ENCODE measurements around the gene USP32. TPM values are rescaled to one million over a fixed set of nuclear protein-coding genes. Genes with fewer than 3 reads are reported as not detected.

The USP32 gene
- total and polyA plus RNA-seq, 2 of the 8 experiments (the other 6 are each of a cell fraction or from before 2014, with no cell fraction given), result 29.6 to 112 TPM

GRCh38 chr17:60386147-60387058, 5.5 kb downstream of the USP32 start (continued):
- TF ChIP-seq CHD7 (IDR thresholded peaks at IDR 0.05; ENCODE audit: insufficient replicate concordance, low read length) (no peak), CBX5 (IDR thresholded peaks at IDR 0.05; ENCODE audit: low read depth, low read length) (no peak), CHD2 (IDR thresholded peaks at IDR 0.05; ENCODE audit: low read length) (no peak), TAF1 (IDR thresholded peaks at IDR 0.05; ENCODE audit: low read depth, low read length) (no peak), ZNF274 (IDR thresholded peaks at IDR 0.05; ENCODE audit: borderline replicate concordance, extremely low read depth, low read length) (no peak), EZH2 (IDR thresholded peaks at IDR 0.05; ENCODE audit: low read depth, low read length, severe bottlenecking) (no peak), TBP (IDR thresholded peaks at IDR 0.05; ENCODE audit: low read depth, low read length) (no peak), ASH2L (IDR thresholded peaks at IDR 0.05; ENCODE audit: low read length) (no peak), BACH1 (IDR thresholded peaks at IDR 0.05; ENCODE audit: low read length) (no peak)
- TF ChIP-seq, protein P1, sequence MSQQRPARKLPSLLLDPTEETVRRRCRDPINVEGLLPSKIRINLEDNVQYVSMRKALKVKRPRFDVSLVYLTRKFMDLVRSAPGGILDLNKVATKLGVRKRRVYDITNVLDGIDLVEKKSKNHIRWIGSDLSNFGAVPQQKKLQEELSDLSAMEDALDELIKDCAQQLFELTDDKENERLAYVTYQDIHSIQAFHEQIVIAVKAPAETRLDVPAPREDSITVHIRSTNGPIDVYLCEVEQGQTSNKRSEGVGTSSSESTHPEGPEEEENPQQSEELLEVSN (IDR thresholded peaks at IDR 0.05), result no peak
